GM06990 (cell line): Measurements from ENCODE around the gene EFCAB8.

Source experiments
- DNase-seq: peaks from one replicate; pipeline ENCODE4 v3.0.0-alpha.2; 2011; ENCODE audit not compliant: insufficient read length; ENCODE audit errors: extremely low read depth
- H3K27me3 ChIP-seq: replicated peaks from 2 replicates; pipeline ENCODE4 v1.6.0; 2011; ENCODE audit warnings: low read length; ENCODE audit not compliant: control insufficient read depth, insufficient read depth
- H3K36me3 ChIP-seq: 2 replicates; pipeline ENCODE4 v1.5.1; 2011; ENCODE audit warnings: low read length; ENCODE audit not compliant: control insufficient read depth, insufficient read depth
- H3K4me3 ChIP-seq: replicated peaks from 2 replicates; pipeline ENCODE4 v1.5.1; 2011; ENCODE audit warnings: low read depth, mild to moderate bottlenecking, control low read depth, low read length
- CTCF ChIP-seq: IDR thresholded peaks from 2 replicates; pipeline ENCODE4 v1.5.1; 2011; ENCODE audit warnings: low read length, control low read depth, mild to moderate bottlenecking, inconsistent platforms; ENCODE audit not compliant: insufficient read depth, poor library complexity, severe bottlenecking

Gene EFCAB8

GRCh38 chr20:32885185-32885584 lies 26.5 kb downstream of the EFCAB8 start:
- DNase-seq: no peak
- Histone ChIP-seq H3K4me3 (no peak overlapping the region), H3K27me3 (no peaks in the 10 kb centered on the region), H3K36me3 (no peaks in the 10 kb centered on the region)
- TF ChIP-seq CTCF: no peak

GRCh38 chr20:32885952-32886351 lies 27.2 kb downstream of the EFCAB8 start:
- H3K27me3 ChIP-seq: no peaks in the 10 kb centered on the region
- no peak for TF ChIP-seq CTCF
- H3K4me3 ChIP-seq: no peak overlapping the region
- no peak for DNase-seq
- H3K36me3 ChIP-seq: no peaks in the 10 kb centered on the region

- DNase-seq: no peak
- no peak for TF ChIP-seq CTCF
These were observed 27.9 kb downstream of the EFCAB8 start for GRCh38 chr20:32886652-32887051.

DNA sequence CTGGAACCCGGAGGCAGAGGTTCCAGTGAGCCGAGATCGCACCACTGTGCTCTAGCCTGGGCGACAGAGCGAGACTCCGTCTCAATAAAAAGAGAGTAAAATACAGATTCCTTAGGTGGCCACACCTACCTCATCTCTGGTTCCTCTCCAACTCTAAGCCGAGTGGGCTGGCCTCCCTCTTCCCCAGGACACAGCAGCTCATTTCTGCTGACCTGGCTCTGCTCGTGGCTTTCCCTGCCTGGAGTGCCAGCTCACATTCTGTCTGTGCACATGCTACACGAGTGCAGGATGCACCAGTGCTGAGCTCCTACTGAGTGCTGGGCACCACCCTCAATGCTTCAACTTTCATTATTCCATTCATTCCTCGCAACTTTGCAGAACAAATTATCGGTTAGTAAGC lies 28.8 kb downstream of the EFCAB8 start:
- no peak for TF ChIP-seq CTCF
- Histone ChIP-seq H3K27me3 (no peaks in the 10 kb centered on the region), H3K36me3 (no peaks in the 10 kb centered on the region), H3K4me3 (no peak overlapping the region)
- DNase-seq: no peak

More at GRCh38 chr20:32886652-32887051, 27.9 kb downstream of the EFCAB8 start:
- Histone ChIP-seq H3K27me3 (no peaks in the 10 kb centered on the region), H3K36me3 (no peaks in the 10 kb centered on the region), H3K4me3 (no peak overlapping the region)

GRCh38 chr20:32888636-32889035 lies 29.9 kb downstream of the EFCAB8 start:
- DNase-seq: no peak
- H3K27me3 ChIP-seq: no peaks in the 10 kb centered on the region
- TF ChIP-seq CTCF: no peak
- no peak overlapping the region for H3K4me3 ChIP-seq
- H3K36me3 ChIP-seq: no peaks in the 10 kb centered on the region

- no peak for DNase-seq
- H3K27me3 ChIP-seq: no peaks in the 10 kb centered on the region
- no peak for TF ChIP-seq CTCF
These were observed 30.6 kb downstream of the EFCAB8 start for GRCh38 chr20:32889281-32889680.

More at GRCh38 chr20:32889281-32889680, 30.6 kb downstream of the EFCAB8 start:
- Histone ChIP-seq H3K4me3 (no peak overlapping the region), H3K36me3 (no peaks in the 10 kb centered on the region)
